Astrocyte of the hippocampus (primary cell): ENCODE measurements around the gene LRRC8A.
"Not testable (repeated sequence)": the region's sequence is repeated elsewhere in the genome, so short reads cannot be mapped to it uniquely, and the experiment has no call there.

Source experiments
- DNase-seq: peaks from one replicate; pipeline ENCODE4 v3.0.0; 2011; ENCODE audit warnings: low read depth, low spot score

Gene LRRC8A

GRCh38 chr9:128881884-128882676 lies at the start of gene LRRC8A, which contains the start of gene KYAT1:
Gene LRRC8A, plus strand, starts transcription at chr9:128882133. Its CDS starts 25,032 bp downstream, at chr9:128907165.
Gene KYAT1, minus strand, starts transcription at chr9:128881950. Its CDS starts 36,545 bp downstream, at chr9:128845405.
- peak; percentile 99 for DNase-seq

GRCh38 chr9:128833696-128834095 lies 48.2 kb upstream of the LRRC8A start:
- DNase-seq = no peak

GRCh38 chr9:128835246-128836210 lies 46.4 kb upstream of the LRRC8A start:
- DNase-seq = no peak

- no peak for DNase-seq
Measured at GRCh38 chr9:128836509-128837145, 45.3 kb upstream of the LRRC8A start.

GRCh38 chr9:128838338-128838737 lies 43.6 kb upstream of the LRRC8A start:
- no peak for DNase-seq

- no peak for DNase-seq
Measured at GRCh38 chr9:128840524-128840923, 41.4 kb upstream of the LRRC8A start.

GRCh38 chr9:128841694-128842492 lies 40.0 kb upstream of the LRRC8A start:
- DNase-seq = no peak

GRCh38 chr9:128843171-128843570 lies 38.8 kb upstream of the LRRC8A start:
- not testable (repeated sequence) for DNase-seq

- no peak for DNase-seq
Measured at GRCh38 chr9:128845186-128845931, 36.6 kb upstream of the LRRC8A start.

- no peak for DNase-seq
Measured at GRCh38 chr9:128846680-128847030, 35.3 kb upstream of the LRRC8A start.

- DNase-seq = no peak
Measured at GRCh38 chr9:128847803-128848202, 34.1 kb upstream of the LRRC8A start.

- DNase-seq = not testable (repeated sequence)
Measured at GRCh38 chr9:128851024-128851423, 30.9 kb upstream of the LRRC8A start.

GRCh38 chr9:128851779-128852600 lies 29.9 kb upstream of the LRRC8A start:
- peak; percentile 46 for DNase-seq

- not testable (repeated sequence) for DNase-seq
Measured at GRCh38 chr9:128852646-128853045, 29.3 kb upstream of the LRRC8A start.

GRCh38 chr9:128854454-128854853 lies 27.5 kb upstream of the LRRC8A start:
- not testable (repeated sequence) for DNase-seq

GRCh38 chr9:128858476-128858875 lies 23.5 kb upstream of the LRRC8A start:
- not testable (repeated sequence) for DNase-seq

- DNase-seq = no peak
Measured at GRCh38 chr9:128860937-128861336, 21.0 kb upstream of the LRRC8A start.

GRCh38 chr9:128861501-128861900 lies 20.4 kb upstream of the LRRC8A start:
- no peak for DNase-seq

GRCh38 chr9:128862401-128862851 lies 19.5 kb upstream of the LRRC8A start:
- no peak for DNase-seq
